ENCODE measurements around the gene OR1A1.

GRCh38 chr17:3207367-3207766 lies at the start of gene OR1A1:
- TF ChIP-seq POLR2AphosphoS5 (IDR thresholded peaks at IDR 0.05) (no peak), POLR2A (IDR thresholded peaks at IDR 0.05) (no peak)

Measured in prostate gland (tissue), 1 donor.